Measurements from ENCODE around the gene RABEPK. TPM values are rescaled to one million over a fixed set of nuclear protein-coding genes. Genes with fewer than 3 reads are reported as not detected.

Gene RABEPK
- total and polyA plus RNA-seq, 10 of the 15 experiments (the other 5 are each of a cell fraction or from before 2014, with no cell fraction given): 26.9 to 59.8 (median 39.4) TPM

DNA sequence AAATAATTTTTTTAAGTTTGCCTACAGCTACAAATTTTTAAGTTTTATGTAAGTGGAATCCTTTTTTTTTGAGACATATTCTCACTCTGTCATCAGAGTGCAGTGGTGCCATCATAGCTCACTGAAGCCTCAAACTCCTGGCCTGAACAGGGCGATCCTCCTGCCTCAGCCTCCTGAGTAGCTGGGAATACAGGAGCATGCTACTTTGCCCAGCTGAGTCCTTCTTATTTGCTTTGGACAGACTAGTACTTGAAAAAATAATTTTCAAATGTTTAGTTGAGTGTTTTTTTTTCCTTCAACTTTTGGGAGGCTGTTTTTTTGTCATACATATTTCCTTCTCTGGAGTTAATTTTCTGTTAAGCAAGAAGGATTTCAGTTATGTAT is 68.7 kb downstream of the RABEPK start:
- ChIA-PET RAD21 (ENCODE audit: unreplicated experiment) (no interaction called here), POLR2A (interaction anchor here (0.6 to 1.3 kb wide), 5 partner anchors 10 to 296 kb away, joined by 3 to 5 read pairs (median 3); partner anchors contain the start of gene HSPA5), CTCF (interaction anchor here (0.6 to 1.2 kb wide), 3 partner anchors 9 to 40 kb away, joined by 3 read pairs; no protein-coding TSS in a partner anchor), SMC1A (ENCODE audit: uncharacterized antibody, unreplicated experiment) (interaction anchor here (0.5 to 1.4 kb wide), 4 partner anchors 12 to 26 kb away, joined by 3 to 5 read pairs (median 3); no protein-coding TSS in a partner anchor)
- Histone ChIP-seq H3K4me3 (no peak overlapping the region), H3K27ac (ENCODE audit: control insufficient read depth, insufficient read depth) (no peak overlapping the region), H3K36me3 (ENCODE audit: control insufficient read depth in 2 of 2, insufficient read depth in 2 of 2, low read length in 1 of 2) (peaks cover 0 to 12% of the 10 kb centered on the region in 2 experiments; a peak in 2 of 4 replicates), H3K79me2 (ENCODE audit: control insufficient read depth, insufficient read depth, low read length) (peaks cover 53% of the 10 kb centered on the region), H3K4me1 (ENCODE audit: control insufficient read depth, insufficient read depth, low read length) (peaks cover 10% of the 10 kb centered on the region), H2AFZ (ENCODE audit: control insufficient read depth, low read depth, low read length) (no peak overlapping the region), H3K4me2 (ENCODE audit: control insufficient read depth, insufficient read depth) (no peak overlapping the region), H3K9ac (ENCODE audit: control insufficient read depth, insufficient read depth, low read length) (no peak overlapping the region), H4K20me1 (ENCODE audit: control insufficient read depth, insufficient read depth) (no peaks in the 10 kb centered on the region), H3K27me3 (replicated peaks in 1 of 2; ENCODE audit: control insufficient read depth in 2 of 2, insufficient read depth in 2 of 2, low read length in 1 of 2) (no peaks in the 10 kb centered on the region), H3K9me3 (replicated peaks; ENCODE audit: control insufficient read depth, insufficient read depth, low read length) (no peaks in the 10 kb centered on the region)
- 95% methylated on average over 1 of the region's 1 CpG for WGBS (ENCODE audit: insufficient coverage, insufficient replicate concordance, low lambda C conversion rate, missing lambda C conversion rate)
- intact Hi-C loops (cut with micrococcal nuclease; ENCODE audit: unreplicated experiment) (no loop called here), in situ Hi-C loops (cut with MboI) (no loop called here)
- TF ChIP-seq BCL11A (IDR thresholded peaks at IDR 0.05; ENCODE audit: low read depth, low read length) (no peak), GATAD2B (conservative IDR thresholded peaks at IDR 0.05; ENCODE audit: low read depth) (no peak), DPF2 (IDR thresholded peaks at IDR 0.05) (no peak), RFX5 (IDR thresholded peaks at IDR 0.05; ENCODE audit: low read depth, low read length) (no peak), ZSCAN29 (IDR thresholded peaks at IDR 0.05) (no peak), CHD4 (IDR thresholded peaks at IDR 0.05) (no peak), HCFC1 (IDR thresholded peaks at IDR 0.05; ENCODE audit: low read length) (no peak), KDM1A (IDR thresholded peaks at IDR 0.05; ENCODE audit: borderline replicate concordance) (no peak), TAF1 (IDR thresholded peaks at IDR 0.05; ENCODE audit: borderline replicate concordance, low read depth, low read length) (no peak), NRF1 (conservative IDR thresholded peaks at IDR 0.05; ENCODE audit: low read depth, low read length) (no peak), BHLHE40 (IDR thresholded peaks at IDR 0.05; ENCODE audit: borderline replicate concordance in 1 of 2, low read depth in 2 of 2, low read length in 1 of 2) (no peak), PML (IDR thresholded peaks at IDR 0.05; ENCODE audit: low read length) (no peak), STAT1 (conservative IDR thresholded peaks at IDR 0.05) (no peak), MAX (IDR thresholded peaks at IDR 0.05; ENCODE audit: low read depth, low read length) (no peak), ZNF622 (IDR thresholded peaks at IDR 0.05) (no peak), MEF2B (IDR thresholded peaks at IDR 0.05; ENCODE audit: partially characterized antibody, poor library complexity, severe bottlenecking) (no peak), NFYA (IDR thresholded peaks at IDR 0.05; ENCODE audit: borderline replicate concordance, low read depth, low read length) (no peak), KLF5 (IDR thresholded peaks at IDR 0.05; ENCODE audit: partially characterized antibody) (no peak), MTA3 (IDR thresholded peaks at IDR 0.05; ENCODE audit: borderline replicate concordance, low read length) (no peak)
- TF ChIP-seq, protein P1, sequence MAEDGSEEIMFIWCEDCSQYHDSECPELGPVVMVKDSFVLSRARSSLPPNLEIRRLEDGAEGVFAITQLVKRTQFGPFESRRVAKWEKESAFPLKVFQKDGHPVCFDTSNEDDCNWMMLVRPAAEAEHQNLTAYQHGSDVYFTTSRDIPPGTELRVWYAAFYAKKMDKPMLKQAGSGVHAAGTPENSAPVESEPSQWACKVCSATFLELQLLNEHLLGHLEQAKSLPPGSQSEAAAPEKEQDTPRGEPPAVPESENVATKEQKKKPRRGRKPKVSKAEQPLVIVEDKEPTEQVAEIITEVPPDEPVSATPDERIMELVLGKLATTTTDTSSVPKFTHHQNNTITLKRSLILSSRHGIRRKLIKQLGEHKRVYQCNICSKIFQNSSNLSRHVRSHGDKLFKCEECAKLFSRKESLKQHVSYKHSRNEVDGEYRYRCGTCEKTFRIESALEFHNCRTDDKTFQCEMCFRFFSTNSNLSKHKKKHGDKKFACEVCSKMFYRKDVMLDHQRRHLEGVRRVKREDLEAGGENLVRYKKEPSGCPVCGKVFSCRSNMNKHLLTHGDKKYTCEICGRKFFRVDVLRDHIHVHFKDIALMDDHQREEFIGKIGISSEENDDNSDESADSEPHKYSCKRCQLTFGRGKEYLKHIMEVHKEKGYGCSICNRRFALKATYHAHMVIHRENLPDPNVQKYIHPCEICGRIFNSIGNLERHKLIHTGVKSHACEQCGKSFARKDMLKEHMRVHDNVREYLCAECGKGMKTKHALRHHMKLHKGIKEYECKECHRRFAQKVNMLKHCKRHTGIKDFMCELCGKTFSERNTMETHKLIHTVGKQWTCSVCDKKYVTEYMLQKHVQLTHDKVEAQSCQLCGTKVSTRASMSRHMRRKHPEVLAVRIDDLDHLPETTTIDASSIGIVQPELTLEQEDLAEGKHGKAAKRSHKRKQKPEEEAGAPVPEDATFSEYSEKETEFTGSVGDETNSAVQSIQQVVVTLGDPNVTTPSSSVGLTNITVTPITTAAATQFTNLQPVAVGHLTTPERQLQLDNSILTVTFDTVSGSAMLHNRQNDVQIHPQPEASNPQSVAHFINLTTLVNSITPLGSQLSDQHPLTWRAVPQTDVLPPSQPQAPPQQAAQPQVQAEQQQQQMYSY (CRISPR knock-in tag; IDR thresholded peaks at IDR 0.05): no peak
- ATAC-seq: no peak
- no peak for FAIRE-seq
- no TSS peak for BruUV-seq (replicated peaks)
- DNase-seq (ENCODE audit: low read depth, low spot score): no peak
